Colonic mucosa (tissue), 4 donors: ENCODE results near the gene MS4A10. TPM values are rescaled to one million over a fixed set of nuclear protein-coding genes. Genes with fewer than 3 reads are reported as not detected.
"Not testable (repeated sequence)": the region's sequence is repeated elsewhere in the genome, so short reads cannot be mapped to it uniquely, and the experiment has no call there.

Experiments
- DNase-seq: peaks from one replicate; pipeline ENCODE4 v3.0.0-alpha.2; 2020
- H3K27ac ChIP-seq: fragments of 200-600 bp; one replicate; pipeline ENCODE4 v1.8.0; 2021
- H3K27me3 ChIP-seq: fragments of 200-600 bp; one replicate; pipeline ENCODE4 v1.8.0; 2021
- H3K36me3 ChIP-seq: fragments of 200-600 bp; one replicate; pipeline ENCODE4 v1.8.0; 2021
- H3K4me1 ChIP-seq: fragments of 200-600 bp; one replicate; pipeline ENCODE4 v1.8.0; 2021; ENCODE audit warnings: mild to moderate bottlenecking
- H3K4me3 ChIP-seq: fragments of 200-600 bp; one replicate; pipeline ENCODE4 v1.8.0; 2021
- H3K9ac ChIP-seq, 2 donors: one replicate each; pipeline ENCODE4 v1.7.0; 2013; ENCODE audit warnings: control low read depth in 2 of 2, low read depth in 2 of 2, low read length in 2 of 2
- H3K9me3 ChIP-seq: fragments of 200-600 bp; one replicate; pipeline ENCODE4 v1.8.0; 2021
- CTCF ChIP-seq: fragments of 200-600 bp; IDR thresholded peaks from one replicate; pipeline ENCODE4 v1.8.0; 2022; ENCODE audit warnings: antibody characterized with exemption, mild to moderate bottlenecking
- intact Hi-C: fragments of 100-400 bp; cut with DNase I; formaldehyde crosslinking; loops from one replicate; pipeline ENCODE4 v1.14.1; 2022
- total RNA-seq, 2 donors: library from RNA; stranded (reverse); fragmentation: NEBNext Ultra II Directional in 1 of 2; extraction: Animal tissue kit (Norgen Biotek cat#: 25700) in 1 of 2; gene quantifications; one replicate each; pipeline ENCODE4 v1.2.1, GENCODE V29; 2021
- donor health status: healthy.
- donor health status: DM: no; HTN: no; CAD: no.
- donor health status: DM: no; HTN: no; CAD: no.

MS4A10 gene
- total RNA-seq, 2 donors from 2014 or later, result 0.10 to 0.66 TPM

- no peaks in the 10 kb centered on the region for H3K9me3 ChIP-seq
- intact Hi-C loops, result no loop called here
- TF ChIP-seq CTCF, result no peak
- no peaks in the 10 kb centered on the region for H3K27me3 ChIP-seq
- H3K4me1 ChIP-seq, result no peaks in the 10 kb centered on the region
- DNase-seq, result no peak
- H3K36me3 ChIP-seq, result no peaks in the 10 kb centered on the region
- H3K27ac ChIP-seq, result no peak overlapping the region
- no peak overlapping the region for H3K4me3 ChIP-seq
- no peak overlapping the region for H3K9ac ChIP-seq
These were observed 31.5 kb downstream of the MS4A10 start for GRCh38 chr11:60816590-60817157.

GRCh38 chr11:60818057-60818456, 32.9 kb downstream of the MS4A10 start:
- no peak for TF ChIP-seq CTCF
- no peak for DNase-seq
- H3K36me3 ChIP-seq, result no peaks in the 10 kb centered on the region
- no peaks in the 10 kb centered on the region for H3K9me3 ChIP-seq
- H3K27me3 ChIP-seq, result no peaks in the 10 kb centered on the region
- intact Hi-C loops, result no loop called here
- H3K9ac ChIP-seq, result no peak overlapping the region
- H3K4me3 ChIP-seq, result no peak overlapping the region
- H3K27ac ChIP-seq, result no peak overlapping the region
- H3K4me1 ChIP-seq, result no peaks in the 10 kb centered on the region

GRCh38 chr11:60821827-60822599, 36.9 kb downstream of the MS4A10 start:
- no peak for DNase-seq
- intact Hi-C loops, result no loop called here
- Histone ChIP-seq H3K27me3 (no peaks in the 10 kb centered on the region), H3K4me3 (no peak overlapping the region), H3K27ac (no peak overlapping the region), H3K9me3 (no peaks in the 10 kb centered on the region), H3K36me3 (no peaks in the 10 kb centered on the region), H3K4me1 (no peaks in the 10 kb centered on the region), H3K9ac (no peak overlapping the region)
- no peak for TF ChIP-seq CTCF

- H3K4me3 ChIP-seq, H3K9ac ChIP-seq, DNase-seq, H3K27me3 ChIP-seq, H3K4me1 ChIP-seq, H3K9me3 ChIP-seq, H3K36me3 ChIP-seq, H3K27ac ChIP-seq, intact Hi-C loops: not testable (repeated sequence)
These were observed 38.7 kb downstream of the MS4A10 start for GRCh38 chr11:60823745-60824306.

GRCh38 chr11:60825118-60825517, 40.0 kb downstream of the MS4A10 start:
- intact Hi-C loops, result no loop called here
- no peak for TF ChIP-seq CTCF
- DNase-seq, result no peak
- Histone ChIP-seq H3K9me3 (no peaks in the 10 kb centered on the region), H3K9ac (no peak overlapping the region), H3K27ac (no peak overlapping the region), H3K4me1 (no peaks in the 10 kb centered on the region), H3K36me3 (no peaks in the 10 kb centered on the region), H3K4me3 (no peak overlapping the region), H3K27me3 (no peaks in the 10 kb centered on the region)

- Histone ChIP-seq H3K4me1 (no peaks in the 10 kb centered on the region), H3K27ac (no peak overlapping the region), H3K4me3 (no peak overlapping the region), H3K27me3 (no peaks in the 10 kb centered on the region), H3K9me3 (no peaks in the 10 kb centered on the region), H3K9ac (no peak overlapping the region), H3K36me3 (no peaks in the 10 kb centered on the region)
- TF ChIP-seq CTCF, result no peak
- intact Hi-C loops, result no loop called here
- DNase-seq, result no peak
These were observed 40.7 kb downstream of the MS4A10 start for GRCh38 chr11:60825790-60826189.
